ENCODE data around the gene PTPN13. TPM values are rescaled to one million over a fixed set of nuclear protein-coding genes. Genes with fewer than 3 reads are reported as not detected.

Gene PTPN13
- total RNA-seq, 4 donors from 2014 or later, result 3.7 to 18.5 (median 10.1) TPM

DNA sequence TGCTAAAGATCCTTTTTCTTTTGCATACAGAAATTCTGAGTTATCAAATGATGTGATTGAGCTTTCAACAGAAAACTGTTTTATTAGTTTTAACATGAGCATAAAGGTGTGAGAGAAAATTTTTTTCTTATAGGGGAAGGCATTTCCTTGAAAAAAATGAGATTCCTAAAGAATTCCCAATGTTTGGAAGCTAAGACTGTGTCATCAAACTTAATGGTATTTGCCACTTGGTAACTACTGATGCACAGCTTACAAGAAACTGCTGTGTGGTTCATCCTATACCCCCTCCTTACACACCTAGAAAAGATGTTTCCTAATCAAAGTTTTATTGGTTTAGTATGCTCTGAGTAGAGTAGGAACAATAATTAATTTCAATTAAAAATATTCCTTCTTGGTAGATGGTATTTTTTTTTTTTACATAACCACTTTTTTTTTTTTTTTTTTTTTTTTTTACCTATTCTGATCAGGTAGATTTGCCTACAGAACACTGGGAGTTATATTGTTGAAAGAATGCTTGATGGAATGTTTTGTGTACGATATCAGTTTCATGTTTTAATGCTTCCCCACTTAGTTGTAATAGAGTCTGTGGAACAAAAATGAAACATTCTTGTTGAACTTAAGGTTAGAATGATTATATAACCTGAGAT lies 6.0 kb downstream of the PTPN13 start:
- TF ChIP-seq POLR2AphosphoS5 (IDR thresholded peaks at IDR 0.05), result no peak
- DNase-seq, result no peak
- Histone ChIP-seq H3K9me3 (no peaks in the 10 kb centered on the region), H3K36me3 (no peaks in the 10 kb centered on the region), H3K4me1 (peaks cover 0 to 12% (median 3%) of the 10 kb centered on the region in 4 donors), H3K27ac (no peak overlapping the region), H3K4me3 (no peak overlapping the region), H3K27me3 (no peaks in the 10 kb centered on the region)
- WGBS, 2 donors (ENCODE audit: low coverage in 1 of 2), result 88 to 94% methylated on average over 1 of the region's 1 CpG
- in situ Hi-C loops (cut with MboI; ENCODE audit: low pct_ligation_motif_present in 1 of 4, low pct_unique_long_range_greater_than_20kb in 1 of 4, low sequenced_read_pairs in 3 of 4), result no loop called here
- intact Hi-C loops (cut with DNase I; ENCODE audit: low total_unique reads), result no loop called here

DNA sequence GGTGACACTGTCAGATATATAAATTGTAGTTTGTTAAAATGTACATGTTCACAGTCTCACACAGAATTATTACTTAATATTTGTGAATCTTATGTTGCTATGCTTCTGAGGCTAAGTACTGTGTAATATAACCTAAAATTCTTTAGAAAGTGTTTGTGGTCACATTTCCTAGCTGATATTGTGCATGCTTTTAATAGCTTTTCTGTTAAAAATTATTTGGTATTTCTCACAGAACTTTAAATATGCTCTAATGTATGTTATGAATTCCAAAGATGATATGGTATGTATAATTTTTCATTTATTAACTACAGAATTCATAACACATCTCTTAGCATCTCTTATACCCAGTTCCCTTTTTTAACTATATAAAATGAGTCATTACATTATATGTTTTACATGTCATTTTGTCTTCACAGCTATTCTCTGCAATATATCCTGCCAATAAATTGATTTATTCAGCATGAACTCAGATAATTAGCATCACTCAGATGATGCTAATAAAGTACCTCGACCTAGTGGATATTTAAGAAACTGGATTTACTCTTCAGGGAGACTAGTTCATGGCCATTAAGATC lies 9.3 kb downstream of the PTPN13 start:
- WGBS, 2 donors (ENCODE audit: low coverage in 1 of 2), result 75 to 81% methylated on average over 1 of the region's 1 CpG
- no peak for DNase-seq
- Histone ChIP-seq H3K27me3 (no peaks in the 10 kb centered on the region), H3K27ac (no peak overlapping the region), H3K9me3 (no peaks in the 10 kb centered on the region), H3K36me3 (no peaks in the 10 kb centered on the region), H3K4me3 (no peak overlapping the region), H3K4me1 (no peaks in the 10 kb centered on the region)
- in situ Hi-C loops (cut with MboI; ENCODE audit: low pct_ligation_motif_present in 1 of 4, low pct_unique_long_range_greater_than_20kb in 1 of 4, low sequenced_read_pairs in 3 of 4) (no loop called here), intact Hi-C loops (cut with DNase I; ENCODE audit: low total_unique reads) (no loop called here)
- TF ChIP-seq POLR2AphosphoS5 (IDR thresholded peaks at IDR 0.05) (no peak), EP300 (IDR thresholded peaks at IDR 0.05; ENCODE audit: low read depth) (no peak), POLR2A (IDR thresholded peaks at IDR 0.05) (no peak)
- TF ChIP-seq, protein P1, sequence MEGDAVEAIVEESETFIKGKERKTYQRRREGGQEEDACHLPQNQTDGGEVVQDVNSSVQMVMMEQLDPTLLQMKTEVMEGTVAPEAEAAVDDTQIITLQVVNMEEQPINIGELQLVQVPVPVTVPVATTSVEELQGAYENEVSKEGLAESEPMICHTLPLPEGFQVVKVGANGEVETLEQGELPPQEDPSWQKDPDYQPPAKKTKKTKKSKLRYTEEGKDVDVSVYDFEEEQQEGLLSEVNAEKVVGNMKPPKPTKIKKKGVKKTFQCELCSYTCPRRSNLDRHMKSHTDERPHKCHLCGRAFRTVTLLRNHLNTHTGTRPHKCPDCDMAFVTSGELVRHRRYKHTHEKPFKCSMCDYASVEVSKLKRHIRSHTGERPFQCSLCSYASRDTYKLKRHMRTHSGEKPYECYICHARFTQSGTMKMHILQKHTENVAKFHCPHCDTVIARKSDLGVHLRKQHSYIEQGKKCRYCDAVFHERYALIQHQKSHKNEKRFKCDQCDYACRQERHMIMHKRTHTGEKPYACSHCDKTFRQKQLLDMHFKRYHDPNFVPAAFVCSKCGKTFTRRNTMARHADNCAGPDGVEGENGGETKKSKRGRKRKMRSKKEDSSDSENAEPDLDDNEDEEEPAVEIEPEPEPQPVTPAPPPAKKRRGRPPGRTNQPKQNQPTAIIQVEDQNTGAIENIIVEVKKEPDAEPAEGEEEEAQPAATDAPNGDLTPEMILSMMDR (IDR thresholded peaks at IDR 0.05), result no peak

GRCh38 chr4:86606809-86607208 lies 12.7 kb downstream of the PTPN13 start:
- in situ Hi-C loops (cut with MboI; ENCODE audit: low pct_ligation_motif_present in 1 of 4, low pct_unique_long_range_greater_than_20kb in 1 of 4, low sequenced_read_pairs in 3 of 4), result no loop called here
- intact Hi-C loops (cut with DNase I; ENCODE audit: low total_unique reads), result no loop called here

DNA sequence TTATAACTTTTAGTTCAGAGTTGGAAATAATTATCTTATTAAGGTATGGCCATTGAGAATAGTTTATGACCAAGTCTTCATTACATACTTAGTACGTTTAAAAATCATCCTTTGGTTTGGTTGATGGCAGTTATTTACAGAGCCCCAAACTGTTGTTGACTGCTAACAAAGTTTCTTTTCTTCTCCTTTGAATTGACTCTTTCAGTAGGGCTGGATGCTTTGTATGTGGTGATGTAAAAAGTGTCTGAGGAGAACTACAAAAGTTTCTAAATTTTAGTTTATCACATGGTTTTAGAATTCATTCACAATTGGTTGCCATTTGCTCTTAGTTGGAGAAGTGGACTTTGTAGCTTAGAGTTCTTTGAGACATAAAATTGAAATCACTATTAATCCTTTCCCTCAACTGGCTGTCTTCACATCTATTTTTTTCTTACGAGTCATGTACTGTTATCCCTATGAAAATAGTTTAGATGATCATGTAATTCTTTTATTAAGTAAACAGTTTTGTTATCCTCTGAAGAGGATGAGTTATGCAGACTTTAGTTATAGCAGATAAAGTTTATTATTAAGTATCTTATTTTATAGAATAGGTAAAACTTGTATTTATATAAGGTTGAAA lies 14.8 kb downstream of the PTPN13 start:
- no peak for DNase-seq
- 47 to 82% methylated on average over 2 of the region's 2 CpGs for WGBS, 2 donors (ENCODE audit: low coverage in 1 of 2)
- TF ChIP-seq, protein P1 (IDR thresholded peaks at IDR 0.05), result no peak
- TF ChIP-seq POLR2AphosphoS5 (IDR thresholded peaks at IDR 0.05), result no peak
- no peak for TF ChIP-seq POLR2A (IDR thresholded peaks at IDR 0.05)
- TF ChIP-seq EP300 (IDR thresholded peaks at IDR 0.05; ENCODE audit: low read depth), result no peak
- no peak overlapping the region for H3K27ac ChIP-seq
- H3K4me3 ChIP-seq, result no peak overlapping the region
- H3K4me1 ChIP-seq, result no peaks in the 10 kb centered on the region
- H3K27me3 ChIP-seq, result no peaks in the 10 kb centered on the region
- in situ Hi-C loops (cut with MboI; ENCODE audit: low pct_ligation_motif_present in 1 of 4, low pct_unique_long_range_greater_than_20kb in 1 of 4, low sequenced_read_pairs in 3 of 4) (no loop called here), intact Hi-C loops (cut with DNase I; ENCODE audit: low total_unique reads) (no loop called here)
- H3K36me3 ChIP-seq, result no peaks in the 10 kb centered on the region
- no peaks in the 10 kb centered on the region for H3K9me3 ChIP-seq

More at GRCh38 chr4:86606809-86607208, 12.7 kb downstream of the PTPN13 start:
- no peaks in the 10 kb centered on the region for H3K4me1 ChIP-seq
- H3K36me3 ChIP-seq, result no peaks in the 10 kb centered on the region
- TF ChIP-seq POLR2A (IDR thresholded peaks at IDR 0.05) (no peak), POLR2AphosphoS5 (IDR thresholded peaks at IDR 0.05) (no peak), EP300 (IDR thresholded peaks at IDR 0.05; ENCODE audit: low read depth) (no peak)
- TF ChIP-seq, protein P1 (IDR thresholded peaks at IDR 0.05), result no peak
- DNase-seq, result no peak
- H3K4me3 ChIP-seq, result no peak overlapping the region
- no peaks in the 10 kb centered on the region for H3K27me3 ChIP-seq
- no peaks in the 10 kb centered on the region for H3K9me3 ChIP-seq
- H3K27ac ChIP-seq, result no peak overlapping the region
